Hematopoietic multipotent progenitor cell treated with erythropoietin and hydrocortisone succinate and interleukin-3 and kit ligand, for 17 days (in vitro differentiated cells): ENCODE measurements around the gene NDUFA11.

ENCODE experiments used
- DNase-seq: peaks from one replicate; pipeline ENCODE4 v3.0.0-alpha.2; 2015; ENCODE audit warnings: low spot score

The NDUFA11 gene

GRCh38 chr19:5932609-5933262 lies 29.1 kb upstream of the NDUFA11 start:
- no peak for DNase-seq

GRCh38 chr19:5932146-5932545 lies 28.6 kb upstream of the NDUFA11 start:
- DNase-seq = no peak

GRCh38 chr19:5931251-5931650 lies 27.7 kb upstream of the NDUFA11 start:
- DNase-seq = no peak

GRCh38 chr19:5929625-5930024 lies 26.0 kb upstream of the NDUFA11 start:
- no peak for DNase-seq

GRCh38 chr19:5929179-5929578 lies 25.6 kb upstream of the NDUFA11 start:
- DNase-seq = no peak

GRCh38 chr19:5927441-5927821 lies 23.8 kb upstream of the NDUFA11 start:
- DNase-seq = no peak

GRCh38 chr19:5926641-5927440 lies 23.3 kb upstream of the NDUFA11 start:
- no peak for DNase-seq

GRCh38 chr19:5925830-5926427 lies 22.3 kb upstream of the NDUFA11 start:
- DNase-seq = no peak

- no peak for DNase-seq
Observed at GRCh38 chr19:5923356-5923755, 19.8 kb upstream of the NDUFA11 start.

- DNase-seq = no peak
Observed at GRCh38 chr19:5922161-5922545, 18.6 kb upstream of the NDUFA11 start.

GRCh38 chr19:5921516-5922160 lies 18.0 kb upstream of the NDUFA11 start:
- no peak for DNase-seq

- no peak for DNase-seq
Observed at GRCh38 chr19:5918463-5919079, 15.0 kb upstream of the NDUFA11 start.

GRCh38 chr19:5917431-5918107 lies 14.0 kb upstream of the NDUFA11 start:
- DNase-seq = no peak

GRCh38 chr19:5916181-5916708 lies 12.7 kb upstream of the NDUFA11 start:
- no peak for DNase-seq

- DNase-seq = no peak
Observed at GRCh38 chr19:5915782-5916165, 12.2 kb upstream of the NDUFA11 start.

GRCh38 chr19:5914946-5915781 lies 11.6 kb upstream of the NDUFA11 start:
- DNase-seq = no peak

- DNase-seq = no peak
Observed at GRCh38 chr19:5914358-5914774, 10.8 kb upstream of the NDUFA11 start.

GRCh38 chr19:5913739-5914357 lies 10.3 kb upstream of the NDUFA11 start, which contains the start of gene CAPS:
TSS of gene CAPS (plus strand) at chr19:5914254. CDS start at chr19:5914407, 153 bp downstream.
- no peak for DNase-seq

- DNase-seq = no peak
Observed at GRCh38 chr19:5911366-5911765, 7.8 kb upstream of the NDUFA11 start.

- no peak for DNase-seq
Observed at GRCh38 chr19:5910638-5910907, 7.0 kb upstream of the NDUFA11 start.
